ENCODE measurements around the gene DMD.

The DMD gene

GRCh38 chrX:31376408-31377022 is 1834.8 kb downstream of the DMD start:
- TF ChIP-seq CTCF (IDR thresholded peaks at IDR 0.05; ENCODE audit: low read depth, low read length): no peak
- no peak for DNase-seq (ENCODE audit: low read depth in 2 of 2)
- no peak overlapping the region for H3K4me3 ChIP-seq (replicated peaks in 1 of 2; ENCODE audit: low read depth in 2 of 2, low read length in 2 of 2)

GRCh38 chrX:31374786-31375185 is 1836.6 kb downstream of the DMD start:
- no peak overlapping the region for H3K4me3 ChIP-seq (replicated peaks in 1 of 2; ENCODE audit: low read depth in 2 of 2, low read length in 2 of 2)
- TF ChIP-seq CTCF (IDR thresholded peaks at IDR 0.05; ENCODE audit: low read depth, low read length): no peak
- no peak for DNase-seq (ENCODE audit: low read depth in 2 of 2)

GRCh38 chrX:31371956-31372355 is 1839.4 kb downstream of the DMD start:
- no peak for TF ChIP-seq CTCF (IDR thresholded peaks at IDR 0.05; ENCODE audit: low read depth, low read length)
- no peak for DNase-seq (ENCODE audit: low read depth in 2 of 2)
- no peak overlapping the region for H3K4me3 ChIP-seq (replicated peaks in 1 of 2; ENCODE audit: low read depth in 2 of 2, low read length in 2 of 2)

GRCh38 chrX:31367816-31368215 is 1843.5 kb downstream of the DMD start:
- DNase-seq (ENCODE audit: low read depth in 2 of 2): no peak
- no peak overlapping the region for H3K4me3 ChIP-seq (replicated peaks in 1 of 2; ENCODE audit: low read depth in 2 of 2, low read length in 2 of 2)
- no peak for TF ChIP-seq CTCF (IDR thresholded peaks at IDR 0.05; ENCODE audit: low read depth, low read length)

GRCh38 chrX:31366041-31366440 is 1845.3 kb downstream of the DMD start:
- TF ChIP-seq CTCF (IDR thresholded peaks at IDR 0.05; ENCODE audit: low read depth, low read length): no peak
- no peak for DNase-seq (ENCODE audit: low read depth in 2 of 2)
- no peak overlapping the region for H3K4me3 ChIP-seq (replicated peaks in 1 of 2; ENCODE audit: low read depth in 2 of 2, low read length in 2 of 2)

GRCh38 chrX:31356275-31357212 is 1854.8 kb downstream of the DMD start:
- no peak for DNase-seq (ENCODE audit: low read depth in 2 of 2)
- no peak for TF ChIP-seq CTCF (IDR thresholded peaks at IDR 0.05; ENCODE audit: low read depth, low read length)
- no peak overlapping the region for H3K4me3 ChIP-seq (replicated peaks in 1 of 2; ENCODE audit: low read depth in 2 of 2, low read length in 2 of 2)
